HG02973 (cell line): ENCODE data around the gene MECP2.
A peak's percentile ranks its signal among the peaks of the same experiment; 100 is the strongest.
"Not testable (repeated sequence)": the region's sequence is repeated elsewhere in the genome, so short reads cannot be mapped to it uniquely, and the experiment has no call there.

Experiments
- ATAC-seq: cut with Tn5 transposase; IDR thresholded peaks from one replicate; pipeline ENCODE4 v1.9.1; 2021; ENCODE audit warnings: moderate library complexity; ENCODE audit not compliant: unreplicated experiment

Gene MECP2

DNA sequence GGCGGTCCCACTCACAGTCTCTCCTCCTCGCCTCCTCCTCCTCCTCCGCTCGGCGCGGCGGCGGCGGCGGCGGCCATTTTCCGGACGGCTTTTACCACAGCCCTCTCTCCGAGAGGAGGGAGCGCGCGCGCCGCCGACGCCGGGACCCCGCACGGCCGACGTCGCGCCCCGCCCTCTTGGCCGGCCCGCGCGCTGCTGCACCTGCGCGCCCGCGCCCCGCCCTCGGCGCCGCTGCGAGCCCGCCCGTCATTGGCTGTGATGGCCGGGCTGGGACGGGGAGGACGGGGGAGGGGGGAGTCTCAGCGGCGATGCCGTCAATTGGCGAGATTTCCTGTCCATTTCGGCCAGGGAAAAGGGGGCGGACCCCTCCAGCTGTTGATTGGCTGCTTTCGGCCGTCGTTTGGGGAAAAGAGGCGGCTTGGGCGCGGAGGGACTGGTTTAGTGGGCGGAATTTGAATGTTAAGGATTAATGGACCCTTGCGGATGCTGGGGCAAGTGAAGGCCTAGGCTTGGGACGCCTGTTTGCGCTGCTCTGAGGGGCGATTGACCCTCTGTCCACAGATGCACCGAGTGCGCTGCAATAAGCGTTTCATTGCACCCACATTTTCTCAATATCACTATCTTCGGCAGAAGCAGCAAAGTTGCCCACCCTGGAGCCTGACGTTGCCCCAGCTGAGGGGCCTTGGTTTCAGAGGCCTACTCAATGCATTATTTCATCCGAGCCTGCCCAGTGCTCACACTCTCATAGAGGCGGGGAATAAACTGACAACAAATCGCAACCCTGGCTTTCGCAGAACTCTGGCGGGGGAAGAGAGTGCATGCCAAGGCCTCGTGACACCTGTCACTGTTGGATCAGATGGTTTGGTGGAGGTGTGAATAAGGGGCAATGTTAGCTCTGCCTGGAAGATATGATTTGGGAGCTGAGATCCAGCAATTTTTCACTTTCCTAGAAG is at the start of gene MECP2:
TSS of gene MECP2 (minus strand) at position 129 of the 953 bp plus-strand sequence.
- peak; percentile 75 for ATAC-seq

DNA sequence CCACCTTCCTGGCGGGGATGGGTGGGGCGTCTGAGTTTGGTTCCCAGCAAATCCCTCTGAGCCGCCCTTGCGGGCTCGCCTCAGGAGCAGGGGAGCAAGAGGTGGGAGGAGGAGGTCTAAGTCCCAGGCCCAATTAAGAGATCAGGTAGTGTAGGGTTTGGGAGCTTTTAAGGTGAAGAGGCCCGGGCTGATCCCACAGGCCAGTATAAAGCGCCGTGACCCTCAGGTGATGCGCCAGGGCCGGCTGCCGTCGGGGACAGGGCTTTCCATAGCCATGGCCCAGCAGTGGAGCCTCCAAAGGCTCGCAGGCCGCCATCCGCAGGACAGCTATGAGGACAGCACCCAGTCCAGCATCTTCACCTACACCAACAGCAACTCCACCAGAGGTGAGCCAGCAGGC is 46.5 kb upstream of the MECP2 start, which contains the start of gene OPN1LW:
TSS of gene OPN1LW (plus strand) at position 234 of the 400 bp plus-strand sequence. CDS start at position 275, 41 bp downstream.
- ATAC-seq: not testable (repeated sequence)

DNA sequence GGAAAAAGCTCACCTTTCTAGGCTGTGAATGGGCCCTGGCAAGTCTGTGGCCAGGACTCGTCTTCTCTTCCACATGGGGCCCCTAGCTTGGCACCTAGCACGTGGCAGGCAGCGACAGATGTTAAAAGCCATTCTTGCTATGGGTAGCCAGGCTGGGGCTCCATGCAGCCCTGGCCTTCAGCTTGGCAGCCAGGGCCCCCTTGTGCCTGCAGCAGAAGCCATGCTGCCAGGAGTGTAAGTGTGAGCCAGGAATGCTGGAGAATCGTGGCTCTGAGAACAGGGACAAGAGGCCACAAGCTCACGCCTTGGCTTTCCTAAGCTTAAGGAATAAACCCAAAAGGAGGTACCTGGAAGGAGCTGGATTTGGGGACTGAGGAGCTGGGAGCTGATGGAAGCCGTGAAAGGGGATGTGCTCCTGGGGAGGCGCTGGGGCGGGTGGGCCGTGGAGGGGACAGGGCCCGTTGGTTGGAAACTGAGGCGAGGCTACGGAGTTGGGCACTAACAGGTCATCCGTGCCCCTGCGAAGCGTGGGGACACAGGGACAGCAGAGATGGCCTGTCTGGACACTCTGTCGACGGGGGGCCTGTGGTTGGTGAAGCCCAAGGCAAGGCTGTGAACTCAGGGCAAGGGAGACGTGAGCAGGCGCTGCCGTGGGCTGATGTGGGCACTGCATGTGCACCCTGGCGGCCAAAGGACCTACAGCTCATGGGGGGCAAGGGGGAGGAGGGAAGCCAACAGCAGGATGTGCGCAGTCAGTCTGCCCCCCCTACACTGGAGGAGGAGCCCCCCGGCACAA is 45.6 kb upstream of the MECP2 start:
- no peak for ATAC-seq

DNA sequence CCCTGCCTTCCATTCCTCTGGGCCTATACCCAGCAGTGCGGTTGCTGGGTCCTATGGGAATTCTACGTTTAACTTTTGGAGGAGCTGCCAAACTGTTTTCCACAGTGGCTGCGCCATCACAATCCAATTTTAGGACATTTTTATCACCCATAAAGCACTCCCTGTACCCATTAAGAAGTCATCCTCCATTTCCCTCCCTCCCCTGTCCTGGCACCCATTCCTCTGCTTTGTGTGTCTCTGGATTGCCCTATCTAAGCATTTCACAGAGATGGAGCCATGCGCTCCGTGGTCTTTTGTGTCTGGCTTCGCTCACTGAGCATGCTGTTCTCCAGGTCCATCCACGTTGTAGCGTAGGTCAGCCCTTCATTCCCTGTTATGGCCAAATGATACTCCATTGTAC is 44.9 kb upstream of the MECP2 start:
- no peak for ATAC-seq

DNA sequence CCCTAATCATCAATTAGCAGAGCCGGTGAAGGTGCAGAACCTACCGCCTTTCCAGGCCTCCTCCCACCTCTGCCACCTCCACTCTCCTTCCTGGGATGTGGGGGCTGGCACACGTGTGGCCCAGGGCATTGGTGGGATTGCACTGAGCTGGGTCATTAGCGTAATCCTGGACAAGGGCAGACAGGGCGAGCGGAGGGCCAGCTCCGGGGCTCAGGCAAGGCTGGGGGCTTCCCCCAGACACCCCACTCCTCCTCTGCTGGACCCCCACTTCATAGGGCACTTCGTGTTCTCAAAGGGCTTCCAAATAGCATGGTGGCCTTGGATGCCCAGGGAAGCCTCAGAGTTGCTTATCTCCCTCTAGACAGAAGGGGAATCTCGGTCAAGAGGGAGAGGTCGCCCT is 43.2 kb upstream of the MECP2 start:
- no peak for ATAC-seq

DNA sequence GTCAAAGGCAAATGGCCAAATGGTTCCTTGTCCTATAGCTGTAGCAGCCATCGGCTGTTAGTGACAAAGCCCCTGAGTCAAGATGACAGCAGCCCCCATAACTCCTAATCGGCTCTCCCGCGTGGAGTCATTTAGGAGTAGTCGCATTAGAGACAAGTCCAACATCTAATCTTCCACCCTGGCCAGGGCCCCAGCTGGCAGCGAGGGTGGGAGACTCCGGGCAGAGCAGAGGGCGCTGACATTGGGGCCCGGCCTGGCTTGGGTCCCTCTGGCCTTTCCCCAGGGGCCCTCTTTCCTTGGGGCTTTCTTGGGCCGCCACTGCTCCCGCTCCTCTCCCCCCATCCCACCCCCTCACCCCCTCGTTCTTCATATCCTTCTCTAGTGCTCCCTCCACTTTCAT is 42.7 kb upstream of the MECP2 start:
- ATAC-seq: no peak

DNA sequence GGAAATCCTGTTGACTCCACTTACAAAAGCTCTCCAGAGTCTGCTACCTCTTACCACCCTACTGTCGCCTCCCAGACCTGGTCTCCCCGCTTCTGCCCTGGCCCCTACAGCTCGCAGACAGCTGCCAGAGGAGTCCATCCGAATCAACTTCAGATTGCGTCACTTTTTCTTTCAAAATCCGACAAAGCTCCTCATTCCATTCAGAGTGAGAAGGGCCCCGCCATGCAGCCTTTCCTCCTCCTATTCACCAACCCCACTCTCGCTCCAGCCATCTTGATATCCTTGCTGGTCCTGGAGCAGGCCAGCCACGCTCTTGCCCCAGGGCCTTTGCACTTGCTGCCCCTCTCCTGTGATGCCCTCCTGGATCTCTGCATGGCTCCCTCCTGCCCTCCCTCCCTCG is 41.3 kb upstream of the MECP2 start:
- no peak for ATAC-seq

DNA sequence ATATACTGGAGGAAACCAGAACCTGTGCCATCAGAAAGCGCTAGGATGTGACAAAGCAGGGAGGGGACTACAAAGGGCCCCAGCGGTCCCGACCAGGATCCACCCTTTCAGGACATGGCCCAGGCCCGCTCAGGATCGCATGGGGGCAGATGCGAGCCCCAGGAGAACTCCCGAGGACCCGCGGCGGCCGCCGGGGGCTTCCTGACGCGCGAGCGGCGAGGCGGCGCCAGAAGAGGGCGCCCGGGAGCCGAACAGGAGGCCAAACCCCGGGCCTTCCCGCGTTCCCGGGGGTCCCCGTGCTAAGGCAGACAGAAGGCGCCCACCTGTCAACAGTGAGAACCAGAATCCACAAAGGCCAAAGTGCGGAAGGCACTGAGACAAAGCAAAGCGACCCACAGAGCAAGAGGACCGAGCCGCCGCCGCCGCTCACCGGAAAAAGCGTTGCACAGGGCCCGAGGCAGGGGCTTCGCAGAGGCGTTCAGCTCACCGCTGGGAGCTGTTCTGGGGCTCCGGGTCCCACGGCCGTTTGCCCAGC is 39.2 kb upstream of the MECP2 start:
- ATAC-seq: no peak

DNA sequence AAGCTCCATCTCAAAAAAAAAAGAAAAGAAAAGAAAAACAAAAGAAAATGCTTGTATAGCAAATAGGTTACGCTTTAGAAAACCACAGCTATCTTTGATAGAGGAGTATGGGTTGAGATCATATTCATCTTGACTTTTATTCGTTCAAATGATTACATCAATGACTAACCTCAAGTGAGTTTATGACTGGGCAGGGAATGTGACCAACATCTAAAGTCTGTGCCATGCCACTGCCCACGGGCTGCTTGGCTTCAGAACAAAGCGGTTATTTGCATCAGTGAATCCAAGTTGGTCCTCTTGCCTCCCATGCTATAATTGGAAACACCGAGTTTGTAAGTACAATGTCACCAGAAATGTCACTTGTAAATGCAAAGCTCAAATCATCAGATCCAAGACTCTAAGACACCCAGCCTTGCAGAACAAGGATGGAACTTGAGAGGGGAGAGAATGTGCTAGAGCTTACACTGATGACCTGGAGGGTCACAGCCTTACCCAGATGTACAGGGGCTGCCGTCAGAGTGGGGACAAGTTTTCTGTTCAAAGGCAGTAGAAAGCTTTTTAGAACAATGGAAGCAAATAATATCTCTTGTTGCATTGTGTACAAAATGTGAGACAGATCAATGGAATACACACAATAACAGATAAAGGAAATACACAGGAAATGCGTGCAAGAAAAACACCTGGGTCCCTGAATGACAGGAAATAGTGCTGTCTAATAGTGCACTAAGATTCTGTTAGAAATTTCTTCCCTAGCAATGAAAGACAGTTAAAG is 38.1 kb upstream of the MECP2 start:
- ATAC-seq: no peak

DNA sequence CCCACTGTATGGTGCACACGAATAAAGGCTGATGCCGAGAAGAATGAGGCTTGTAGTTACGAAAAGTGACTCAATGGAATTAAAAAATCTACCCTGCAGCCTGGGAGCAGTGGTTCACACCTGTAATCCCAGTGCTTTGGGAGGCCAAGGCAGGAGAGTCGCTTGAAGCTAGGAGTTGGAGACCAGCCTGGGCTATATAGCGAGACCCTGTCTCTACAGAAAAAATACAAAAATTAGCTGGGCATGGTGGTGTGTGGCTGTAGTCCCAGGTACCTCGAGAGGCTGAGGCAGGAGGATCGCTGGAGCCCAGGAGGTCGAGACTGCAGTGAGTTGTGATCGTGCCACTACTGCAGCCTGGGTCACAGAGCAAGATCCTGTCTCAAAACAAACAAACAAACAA is 34.8 kb upstream of the MECP2 start:
- ATAC-seq: no peak

DNA sequence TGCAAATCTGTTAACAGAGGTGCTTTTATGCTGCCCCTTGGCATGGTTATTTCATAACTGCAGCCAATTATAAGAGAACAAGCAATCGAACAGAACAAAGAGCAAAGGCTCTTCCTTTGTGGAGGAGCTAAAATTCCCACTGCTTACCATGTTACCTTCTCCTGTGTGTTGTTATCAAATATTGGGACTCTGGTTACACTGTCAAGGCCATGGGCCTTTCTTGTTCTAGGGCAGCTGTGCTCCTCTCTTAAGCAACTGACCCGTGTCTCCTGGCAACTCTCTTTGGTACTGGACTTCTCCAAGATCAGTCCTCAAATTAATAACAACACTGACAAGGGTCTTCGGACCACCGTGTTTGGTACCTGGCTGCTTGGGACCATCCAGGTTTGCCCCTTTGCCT is 34.4 kb upstream of the MECP2 start:
- no peak for ATAC-seq

DNA sequence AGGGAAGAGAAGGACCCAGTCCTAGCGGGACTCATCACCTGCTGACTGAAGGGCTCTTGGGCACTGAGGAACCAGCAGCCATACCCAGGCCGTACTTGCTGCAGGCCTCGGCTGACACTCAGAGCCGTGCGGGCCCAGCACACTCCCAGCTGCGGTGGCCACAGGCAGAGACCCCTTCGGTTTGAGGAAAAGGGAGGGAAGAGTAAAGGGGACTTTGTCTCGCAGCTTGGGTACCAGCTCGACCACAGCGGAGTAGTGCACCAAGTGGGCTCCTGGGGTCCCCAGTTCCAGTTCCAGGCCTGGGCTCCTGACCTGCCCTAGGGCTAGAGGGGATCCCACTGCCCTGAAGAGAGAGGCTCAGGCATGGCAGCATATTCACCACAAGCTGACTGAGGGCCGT is 28.6 kb upstream of the MECP2 start:
- no peak for ATAC-seq

DNA sequence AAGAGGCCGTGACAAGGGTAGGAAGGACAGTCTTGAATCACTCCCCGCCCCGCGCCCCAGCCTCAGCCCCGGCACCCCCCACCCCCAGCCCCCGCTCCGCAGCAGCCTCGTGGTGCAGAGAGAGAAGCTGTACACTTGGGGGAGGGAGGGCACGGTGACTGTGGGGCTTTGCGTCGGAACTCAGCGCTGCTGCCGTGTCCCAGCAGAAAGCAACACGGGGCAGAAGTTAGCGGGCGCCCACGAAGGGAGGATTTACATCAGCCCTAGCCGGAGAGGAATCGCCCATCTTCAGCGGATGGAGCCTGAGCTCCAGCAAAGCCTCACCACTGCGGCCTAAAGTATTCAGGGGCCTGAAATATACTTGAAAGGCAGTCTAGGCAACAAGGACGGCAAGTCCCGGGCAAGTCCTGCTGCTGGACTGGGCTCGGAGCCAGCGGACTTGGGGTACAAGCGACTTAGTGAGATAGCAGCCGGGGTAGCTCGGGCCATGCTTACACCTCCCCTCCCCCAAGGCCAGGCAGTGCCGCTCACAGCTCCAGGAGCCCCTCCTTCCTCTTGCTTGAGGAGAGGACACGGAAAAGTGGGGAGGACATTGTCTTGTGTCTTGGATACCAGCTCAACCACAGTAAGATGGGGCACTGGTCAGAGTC is 28.0 kb upstream of the MECP2 start:
- ATAC-seq: no peak

DNA sequence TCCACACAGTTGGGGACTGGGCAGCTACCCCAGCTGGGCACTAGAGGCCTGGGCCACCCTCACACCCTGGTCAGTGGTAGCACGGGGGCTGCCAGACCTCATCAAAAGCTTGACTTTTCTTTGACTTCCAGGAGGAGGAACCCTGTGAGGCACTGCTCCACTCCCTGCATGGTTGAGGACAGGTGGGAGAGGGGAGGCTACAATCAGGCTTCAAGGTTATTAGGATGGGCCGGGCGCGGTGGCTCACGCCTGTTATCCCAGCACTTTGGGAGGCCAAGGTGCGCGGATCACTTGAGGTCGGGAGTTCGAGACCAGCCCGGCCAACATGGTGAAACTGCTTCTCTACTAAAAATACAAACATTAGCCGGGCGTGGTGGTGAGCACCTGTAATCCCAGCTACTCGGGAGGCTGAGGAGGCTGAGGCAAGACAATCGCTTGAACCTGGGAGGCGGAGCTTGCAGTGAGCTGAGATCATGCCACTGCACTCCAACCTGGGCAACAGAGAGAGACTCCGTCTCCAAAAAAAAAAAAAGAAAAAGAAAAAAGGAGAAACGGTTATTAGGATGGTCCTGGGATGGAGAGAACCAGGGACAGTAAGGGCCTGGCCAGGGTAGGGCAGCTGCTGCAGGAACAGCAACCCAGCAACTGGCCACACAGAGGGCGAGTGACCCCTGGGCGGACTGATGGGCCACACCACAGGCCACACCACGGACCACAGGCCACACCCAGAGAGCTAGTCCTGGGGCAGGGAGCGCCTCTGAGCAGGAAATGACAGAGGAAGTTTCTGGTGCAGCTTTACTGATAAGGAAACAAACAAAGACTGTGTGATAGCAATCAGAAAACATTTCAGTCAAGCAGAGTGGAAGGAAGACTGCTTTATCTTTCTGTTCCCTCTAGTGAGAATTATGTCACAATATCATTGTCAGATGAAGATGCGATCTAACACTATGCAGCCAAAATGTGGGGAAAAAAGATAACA is 26.0 kb upstream of the MECP2 start:
- ATAC-seq: no peak

DNA sequence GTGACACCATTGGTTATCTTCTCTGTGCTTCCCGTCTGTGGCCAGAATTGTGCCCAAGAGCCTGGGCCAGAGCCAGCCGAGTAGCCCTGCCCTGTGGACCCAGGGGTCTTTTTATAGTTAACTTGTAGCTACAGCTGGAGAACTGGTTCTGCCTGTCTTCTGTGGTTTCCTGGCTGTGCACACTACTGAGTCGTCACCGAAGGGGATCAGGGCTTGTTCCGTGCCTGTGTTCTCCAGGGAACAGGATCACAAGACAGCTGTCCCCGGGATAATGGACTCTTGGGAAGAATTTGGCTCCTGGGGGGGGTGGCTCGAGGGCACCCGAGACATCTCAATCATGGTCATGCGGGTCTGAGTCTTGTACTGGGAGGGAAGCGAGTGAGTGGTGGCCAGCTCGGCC is 24.4 kb upstream of the MECP2 start:
- no peak for ATAC-seq

DNA sequence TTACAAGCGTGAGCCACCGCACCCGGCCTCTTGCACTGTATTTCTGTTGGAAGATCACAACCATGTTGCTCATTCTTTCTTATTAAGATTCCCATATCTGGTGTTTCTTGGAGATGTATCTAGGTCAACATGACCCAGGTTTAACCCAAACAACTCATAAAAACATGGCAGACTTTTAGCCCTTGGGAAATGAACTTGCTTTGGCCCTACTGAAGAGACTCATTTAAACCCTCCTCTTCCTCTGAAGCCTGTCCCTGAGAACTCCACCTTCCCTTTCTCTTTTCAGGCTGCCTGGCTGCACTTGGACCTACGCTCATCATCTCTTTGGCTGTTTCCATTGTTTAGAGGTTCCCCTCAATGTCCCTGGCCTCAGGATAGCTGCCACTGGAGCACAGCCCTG is 23.7 kb upstream of the MECP2 start:
- ATAC-seq: no peak

DNA sequence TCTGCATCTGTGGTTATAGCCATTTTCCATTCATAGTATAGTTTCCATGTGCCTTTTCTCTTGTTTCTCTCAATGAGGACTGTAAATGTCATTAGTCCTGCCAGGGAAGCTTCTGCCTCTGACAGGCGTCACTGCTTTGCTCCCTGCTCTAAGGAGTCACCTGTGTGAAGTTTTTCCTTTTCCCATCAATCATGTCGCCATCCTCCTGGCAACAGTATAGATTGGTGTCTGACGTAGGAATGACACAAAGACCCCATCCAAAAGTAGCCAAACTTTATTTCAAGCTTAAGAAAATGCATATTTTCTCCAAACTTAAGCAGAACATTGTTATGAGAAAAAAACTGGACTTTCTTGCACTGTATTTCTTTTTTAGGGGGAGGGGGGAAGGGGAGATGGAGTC is 23.1 kb upstream of the MECP2 start:
- ATAC-seq: no peak

DNA sequence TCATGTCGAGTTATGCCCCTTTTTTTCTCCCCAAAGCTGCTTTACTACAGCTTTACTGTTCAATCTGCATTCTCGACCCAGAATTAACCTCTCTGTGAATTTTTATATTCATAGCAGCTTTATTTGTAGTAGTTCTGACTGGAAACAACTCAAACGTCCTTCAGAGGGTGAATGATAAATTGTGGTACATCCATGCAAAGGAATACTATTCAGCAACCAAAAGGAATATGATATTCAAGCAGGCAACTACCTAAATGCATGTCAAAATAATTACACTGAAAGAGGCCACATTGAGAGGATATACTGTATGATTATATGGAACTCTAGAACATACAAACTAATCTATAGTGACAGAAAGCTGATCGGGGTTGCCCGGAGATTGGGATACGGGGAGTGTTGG is 20.0 kb upstream of the MECP2 start:
- ATAC-seq: no peak
